Right atrium auricular region (tissue), 2 donors: ENCODE data around the gene AGO3. TPM values are rescaled to one million over a fixed set of nuclear protein-coding genes. Genes with fewer than 3 reads are reported as not detected.

Experiments used
- DNase-seq: peaks from one replicate; pipeline ENCODE4 v3.0.0-alpha.2; 2019; ENCODE audit warnings: low spot score
- H3K27ac ChIP-seq, 2 donors: fragments of 200-600 bp; sonication (generic); 1 replicate in 1 of 2; 2 replicates in 1 of 2; pipeline ENCODE4 v1.5.1; 2016 to 2019
- H3K27me3 ChIP-seq, 2 donors: fragments of 200-600 bp; sonication (generic); one replicate each; pipeline versions ENCODE4 v1.5.1 to v1.6.0; 2017 to 2019
- H3K36me3 ChIP-seq: fragments of 200-600 bp; sonication (generic); one replicate; pipeline ENCODE4 v1.5.1; 2016
- H3K4me1 ChIP-seq, 2 donors: fragments of 200-600 bp; sonication (generic); one replicate each; pipeline versions ENCODE4 v1.5.1 to v1.6.0; 2017 to 2019
- H3K4me3 ChIP-seq, 2 donors: fragments of 200-600 bp; sonication (generic); 1 replicate in 1 of 2; 2 replicates in 1 of 2; pipeline ENCODE4 v1.5.1; 2017 to 2019; ENCODE audit warnings: mild to moderate bottlenecking in 1 of 2, moderate library complexity in 1 of 2
- H3K9me3 ChIP-seq, 2 donors: fragments of 200-600 bp; sonication (generic); one replicate each; pipeline ENCODE4 v1.5.1; 2019
- total RNA-seq, 2 donors: library from RNA; depleted of rRNA; stranded (reverse); fragments of >200 nt; gene quantifications; one replicate each; pipeline ENCODE4 v1.1.0, GENCODE V29; 2016
- TF ChIP-seq, protein P1 (sequence below), 2 donors: fragments of 200-600 bp; sonication (generic); IDR thresholded peaks; one replicate each; pipeline ENCODE4 v1.5.1; 2019; ENCODE audit warnings: antibody characterized with exemption in 2 of 2

Gene AGO3
- total RNA-seq, 2 donors from 2014 or later = 10.1 to 10.6 TPM

DNA sequence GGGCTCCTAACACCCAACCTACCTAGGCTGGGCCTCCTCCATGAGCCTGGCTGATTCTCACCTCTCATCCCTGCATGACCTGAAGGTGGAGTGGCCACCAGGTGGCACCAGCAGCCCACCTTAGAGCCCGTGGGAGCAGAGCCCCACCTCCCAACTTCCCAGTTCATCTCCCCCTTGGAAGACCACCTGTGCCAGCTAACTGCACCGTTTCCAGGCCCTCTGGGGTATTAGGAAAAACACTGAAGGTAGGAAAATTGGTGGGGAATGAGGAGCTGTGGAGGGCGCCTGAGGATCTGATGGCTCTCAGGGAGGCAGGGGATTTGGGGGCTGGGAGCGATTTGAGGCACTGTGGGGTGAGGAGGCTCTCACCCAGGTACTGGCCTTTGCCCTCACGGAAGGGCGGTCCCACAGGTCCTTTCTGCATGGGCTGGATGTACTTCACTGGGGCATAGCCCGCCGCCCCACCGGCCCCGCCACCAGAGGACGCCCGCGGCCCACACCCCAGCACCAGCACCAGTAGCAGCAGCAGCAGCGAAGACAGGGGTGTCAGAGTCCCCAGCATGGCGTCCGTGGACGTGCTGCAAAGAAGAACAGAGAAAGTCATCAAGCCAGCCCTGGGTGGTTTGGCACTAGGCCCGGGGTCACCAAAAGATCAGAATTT is 168.9 kb downstream of the AGO3 start:
- Histone ChIP-seq H3K4me3 (no peak overlapping the region), H3K4me1 (peaks cover 0 to 12% of the 10 kb centered on the region in 2 donors), H3K36me3 (peaks cover 3% of the 10 kb centered on the region), H3K27ac (no peak overlapping the region), H3K9me3 (no peaks in the 10 kb centered on the region), H3K27me3 (no peaks in the 10 kb centered on the region)
- TF ChIP-seq, protein P1, sequence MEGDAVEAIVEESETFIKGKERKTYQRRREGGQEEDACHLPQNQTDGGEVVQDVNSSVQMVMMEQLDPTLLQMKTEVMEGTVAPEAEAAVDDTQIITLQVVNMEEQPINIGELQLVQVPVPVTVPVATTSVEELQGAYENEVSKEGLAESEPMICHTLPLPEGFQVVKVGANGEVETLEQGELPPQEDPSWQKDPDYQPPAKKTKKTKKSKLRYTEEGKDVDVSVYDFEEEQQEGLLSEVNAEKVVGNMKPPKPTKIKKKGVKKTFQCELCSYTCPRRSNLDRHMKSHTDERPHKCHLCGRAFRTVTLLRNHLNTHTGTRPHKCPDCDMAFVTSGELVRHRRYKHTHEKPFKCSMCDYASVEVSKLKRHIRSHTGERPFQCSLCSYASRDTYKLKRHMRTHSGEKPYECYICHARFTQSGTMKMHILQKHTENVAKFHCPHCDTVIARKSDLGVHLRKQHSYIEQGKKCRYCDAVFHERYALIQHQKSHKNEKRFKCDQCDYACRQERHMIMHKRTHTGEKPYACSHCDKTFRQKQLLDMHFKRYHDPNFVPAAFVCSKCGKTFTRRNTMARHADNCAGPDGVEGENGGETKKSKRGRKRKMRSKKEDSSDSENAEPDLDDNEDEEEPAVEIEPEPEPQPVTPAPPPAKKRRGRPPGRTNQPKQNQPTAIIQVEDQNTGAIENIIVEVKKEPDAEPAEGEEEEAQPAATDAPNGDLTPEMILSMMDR (IDR thresholded peaks at IDR 0.05) = peak; percentile 73 to 81
- DNase-seq = peak; percentile 81

DNA sequence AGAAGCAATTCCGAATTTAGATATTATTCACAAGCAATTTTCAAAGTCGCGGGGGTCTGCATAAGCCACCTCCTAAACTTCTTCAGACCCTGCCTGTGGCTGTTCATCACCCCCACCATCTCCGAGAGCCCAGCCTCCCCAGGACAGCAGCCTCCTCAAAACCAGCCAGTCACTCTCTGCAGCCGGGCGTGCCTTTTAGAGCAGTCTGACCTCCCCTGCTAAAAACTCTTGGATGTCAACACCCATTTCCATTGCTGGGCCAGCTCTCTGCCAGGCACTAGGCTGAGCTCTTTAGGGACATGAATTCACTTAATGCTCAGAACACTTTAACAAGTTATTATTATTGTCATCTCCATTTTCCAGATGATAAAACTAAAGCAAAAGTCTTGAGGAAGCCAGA is 169.5 kb downstream of the AGO3 start:
- Histone ChIP-seq H3K4me3 (no peak overlapping the region), H3K27ac (no peak overlapping the region), H3K36me3 (no peaks in the 10 kb centered on the region), H3K9me3 (no peaks in the 10 kb centered on the region), H3K4me1 (peaks cover 0 to 12% of the 10 kb centered on the region in 2 donors), H3K27me3 (no peaks in the 10 kb centered on the region)
- TF ChIP-seq, protein P1 (IDR thresholded peaks at IDR 0.05) = no peak
- no peak for DNase-seq

DNA sequence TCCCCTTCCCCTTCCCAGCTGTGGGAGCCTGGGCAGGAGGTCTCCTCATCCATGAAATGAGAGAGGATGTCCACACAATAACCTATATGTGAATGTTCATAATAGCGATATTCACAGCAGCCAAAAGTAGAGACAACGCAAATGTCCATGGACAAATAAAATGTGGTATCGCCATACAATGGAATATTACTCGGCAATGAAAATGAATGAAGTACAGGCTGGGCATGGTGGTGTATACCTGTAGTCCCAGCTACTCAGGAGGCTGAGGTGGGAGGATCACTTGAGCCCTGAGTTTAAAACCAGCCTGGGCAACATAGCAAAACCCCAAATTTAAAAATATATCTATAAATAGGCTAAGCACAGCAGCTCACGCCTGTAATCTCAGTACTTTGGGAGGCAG is 170.6 kb downstream of the AGO3 start:
- no peak for DNase-seq
- H3K27me3 ChIP-seq = no peaks in the 10 kb centered on the region
- no peak overlapping the region for H3K27ac ChIP-seq
- peaks cover 0 to 12% of the 10 kb centered on the region in 2 donors for H3K4me1 ChIP-seq
- TF ChIP-seq, protein P1 (IDR thresholded peaks at IDR 0.05) = no peak
- H3K9me3 ChIP-seq = no peaks in the 10 kb centered on the region
- no peak overlapping the region for H3K4me3 ChIP-seq
- H3K36me3 ChIP-seq = no peaks in the 10 kb centered on the region

DNA sequence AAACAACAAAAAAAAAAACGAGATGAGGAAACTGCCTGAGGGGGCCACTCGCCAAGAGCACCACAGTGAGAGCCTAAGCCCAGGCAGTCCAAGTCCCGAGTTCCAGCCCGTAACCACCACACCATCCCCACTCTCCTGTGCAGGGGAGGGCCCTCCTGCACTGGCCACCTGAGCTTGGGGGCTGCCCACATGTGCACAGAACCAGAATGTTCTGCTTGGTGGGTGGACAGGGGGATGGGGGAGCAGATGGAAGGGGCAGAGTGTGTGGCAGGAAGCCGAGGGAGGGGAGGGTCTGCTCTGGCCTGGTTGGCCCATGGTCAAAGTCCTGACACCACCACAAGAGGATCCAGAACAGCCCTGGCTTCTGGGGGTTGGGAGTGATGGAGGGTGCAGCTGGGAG is 175.4 kb downstream of the AGO3 start:
- Histone ChIP-seq H3K27ac (no peak overlapping the region), H3K4me3 (no peak overlapping the region), H3K4me1 (no peaks in the 10 kb centered on the region), H3K36me3 (no peaks in the 10 kb centered on the region), H3K9me3 (no peaks in the 10 kb centered on the region), H3K27me3 (no peaks in the 10 kb centered on the region)
- DNase-seq = no peak
- TF ChIP-seq, protein P1 (IDR thresholded peaks at IDR 0.05) = no peak

DNA sequence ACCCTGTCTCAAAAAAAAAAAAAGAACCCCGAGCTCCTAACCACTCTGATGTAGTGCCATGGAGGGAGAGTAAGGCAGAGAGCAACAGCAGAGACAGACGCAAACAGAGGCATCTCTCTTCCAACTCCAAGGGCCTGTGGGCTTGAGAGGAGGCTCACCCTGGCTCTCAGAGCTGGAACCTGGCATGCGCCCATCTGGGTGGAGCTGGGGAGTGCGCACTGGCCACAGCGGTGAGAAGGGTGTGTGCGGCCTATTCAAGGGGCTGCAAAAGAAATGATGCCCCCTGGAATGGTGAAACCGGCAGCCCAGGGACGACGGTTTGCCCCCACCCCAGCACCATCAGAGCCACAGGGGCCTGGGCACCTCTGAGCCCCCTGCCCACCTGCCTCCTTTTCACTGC is 176.5 kb downstream of the AGO3 start:
- no peak overlapping the region for H3K4me3 ChIP-seq
- DNase-seq = no peak

More for the DNA sequence above, 176.5 kb downstream of the AGO3 start:
- Histone ChIP-seq H3K27me3 (no peaks in the 10 kb centered on the region), H3K4me1 (no peaks in the 10 kb centered on the region), H3K36me3 (no peaks in the 10 kb centered on the region), H3K9me3 (no peaks in the 10 kb centered on the region), H3K27ac (no peak overlapping the region)
- TF ChIP-seq, protein P1 (IDR thresholded peaks at IDR 0.05) = no peak
